ENCODE data around the gene BLMH. TPM values are rescaled to one million over a fixed set of nuclear protein-coding genes. Genes with fewer than 3 reads are reported as not detected.

BLMH gene, protein sequence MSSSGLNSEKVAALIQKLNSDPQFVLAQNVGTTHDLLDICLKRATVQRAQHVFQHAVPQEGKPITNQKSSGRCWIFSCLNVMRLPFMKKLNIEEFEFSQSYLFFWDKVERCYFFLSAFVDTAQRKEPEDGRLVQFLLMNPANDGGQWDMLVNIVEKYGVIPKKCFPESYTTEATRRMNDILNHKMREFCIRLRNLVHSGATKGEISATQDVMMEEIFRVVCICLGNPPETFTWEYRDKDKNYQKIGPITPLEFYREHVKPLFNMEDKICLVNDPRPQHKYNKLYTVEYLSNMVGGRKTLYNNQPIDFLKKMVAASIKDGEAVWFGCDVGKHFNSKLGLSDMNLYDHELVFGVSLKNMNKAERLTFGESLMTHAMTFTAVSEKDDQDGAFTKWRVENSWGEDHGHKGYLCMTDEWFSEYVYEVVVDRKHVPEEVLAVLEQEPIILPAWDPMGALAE
- 103 TPM for total RNA-seq (ENCODE audit: unreplicated experiment)
- long read RNA-seq, transcript BLMH-201 (12 exons, 2,365 nt), result major isoform, 83 of 93 reads
- long read RNA-seq, partial matches to known transcripts, result 1 of 93 reads
- long read RNA-seq, other reads (novel, unspliced or antisense), result 9 of 93 reads

DNA sequence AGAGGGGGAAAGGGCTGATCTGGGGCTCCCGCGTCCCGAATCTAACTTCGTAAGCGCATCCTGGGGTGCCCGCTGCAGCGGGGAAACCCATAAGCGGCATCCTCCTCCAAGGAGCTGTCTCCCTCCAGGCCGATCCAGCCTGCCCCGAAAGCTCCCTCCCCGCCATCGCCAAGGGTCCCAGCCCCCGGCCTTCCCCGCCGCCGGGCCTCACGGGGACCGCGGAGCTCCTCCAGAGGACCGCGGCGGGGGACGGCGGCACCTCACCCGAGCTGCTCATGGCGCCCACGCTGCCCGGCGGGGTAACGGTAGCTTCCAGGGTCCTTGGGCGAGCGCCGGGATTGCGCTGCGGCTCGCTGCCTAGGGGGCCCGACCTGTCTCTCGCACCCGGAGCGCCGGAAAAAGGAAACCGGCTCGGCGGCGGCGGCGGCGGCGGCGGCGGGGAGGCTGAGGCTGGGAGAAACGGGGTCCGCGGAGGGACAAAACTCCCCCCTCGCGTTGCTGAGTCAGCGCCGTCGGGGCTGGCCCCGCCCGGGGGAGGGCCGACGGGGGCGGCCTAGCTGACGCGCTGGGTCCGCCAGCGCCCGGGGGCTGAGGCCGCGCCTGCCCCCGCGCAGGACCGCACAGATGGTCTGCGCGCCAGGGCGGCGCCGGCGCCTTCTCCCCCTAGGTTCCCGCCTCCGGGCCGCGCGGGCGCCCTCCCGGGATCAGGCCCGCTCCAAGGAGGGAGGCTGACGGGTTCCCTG, at the start of gene BLMH:
TSS of gene BLMH (minus strand) at position 402 of the 743 bp plus-strand sequence. CDS start at position 277, 125 bp downstream.
- peak within 1 kb of the TSS; percentile 96 for H3K27ac Mint-ChIP-seq (ENCODE audit: unreplicated experiment)
- peak within 1 kb of the TSS; percentile 98 for H3K4me3 Mint-ChIP-seq (ENCODE audit: unreplicated experiment)
- no peaks in the 10 kb centered on the region for H3K36me3 Mint-ChIP-seq (ENCODE audit: unreplicated experiment)
- TF ChIP-seq, protein P1, sequence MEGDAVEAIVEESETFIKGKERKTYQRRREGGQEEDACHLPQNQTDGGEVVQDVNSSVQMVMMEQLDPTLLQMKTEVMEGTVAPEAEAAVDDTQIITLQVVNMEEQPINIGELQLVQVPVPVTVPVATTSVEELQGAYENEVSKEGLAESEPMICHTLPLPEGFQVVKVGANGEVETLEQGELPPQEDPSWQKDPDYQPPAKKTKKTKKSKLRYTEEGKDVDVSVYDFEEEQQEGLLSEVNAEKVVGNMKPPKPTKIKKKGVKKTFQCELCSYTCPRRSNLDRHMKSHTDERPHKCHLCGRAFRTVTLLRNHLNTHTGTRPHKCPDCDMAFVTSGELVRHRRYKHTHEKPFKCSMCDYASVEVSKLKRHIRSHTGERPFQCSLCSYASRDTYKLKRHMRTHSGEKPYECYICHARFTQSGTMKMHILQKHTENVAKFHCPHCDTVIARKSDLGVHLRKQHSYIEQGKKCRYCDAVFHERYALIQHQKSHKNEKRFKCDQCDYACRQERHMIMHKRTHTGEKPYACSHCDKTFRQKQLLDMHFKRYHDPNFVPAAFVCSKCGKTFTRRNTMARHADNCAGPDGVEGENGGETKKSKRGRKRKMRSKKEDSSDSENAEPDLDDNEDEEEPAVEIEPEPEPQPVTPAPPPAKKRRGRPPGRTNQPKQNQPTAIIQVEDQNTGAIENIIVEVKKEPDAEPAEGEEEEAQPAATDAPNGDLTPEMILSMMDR (IDR thresholded peaks at IDR 0.05; ENCODE audit: partially characterized antibody, unreplicated experiment), result no peak
- H3K4me1 Mint-ChIP-seq (ENCODE audit: low read depth, unreplicated experiment), result peaks cover 12% of the 10 kb centered on the region
- peak; percentile 88 for DNase-seq
- H3K9me3 Mint-ChIP-seq (ENCODE audit: unreplicated experiment), result peaks cover 5% of the 10 kb centered on the region
- H3K27me3 Mint-ChIP-seq (ENCODE audit: unreplicated experiment), result peaks cover 6% of the 10 kb centered on the region

DNA sequence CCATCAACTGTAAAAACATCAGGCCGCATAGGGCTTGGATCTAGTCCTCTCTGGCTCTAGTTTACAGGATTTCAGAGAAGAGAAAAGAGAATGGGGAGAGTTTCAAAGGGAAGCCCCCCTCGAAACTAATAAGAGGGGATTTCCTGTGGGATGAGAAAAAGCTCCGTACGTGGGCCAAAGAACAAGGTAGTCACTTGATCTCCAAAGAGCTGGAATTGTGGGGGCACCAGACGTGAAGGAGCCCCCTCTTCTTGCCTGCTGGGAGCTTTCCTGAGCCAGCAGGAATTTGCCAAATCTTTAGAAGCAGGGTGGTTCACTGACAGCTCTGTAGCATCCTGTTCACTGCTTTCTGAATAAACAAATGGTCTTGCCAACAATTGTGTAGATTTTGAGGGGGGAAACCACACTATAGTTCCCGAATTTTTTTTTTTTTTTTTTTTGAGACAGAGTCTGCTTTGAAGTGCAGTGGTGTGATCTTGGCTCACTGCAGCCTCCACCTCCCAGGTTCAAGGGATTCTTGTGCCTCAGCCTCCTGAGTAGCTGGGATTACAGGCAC, 49.1 kb upstream of the BLMH start:
- no peak overlapping the region for H3K4me3 Mint-ChIP-seq (ENCODE audit: unreplicated experiment)
- no peaks in the 10 kb centered on the region for H3K36me3 Mint-ChIP-seq (ENCODE audit: unreplicated experiment)
- no peak overlapping the region for H3K27ac Mint-ChIP-seq (ENCODE audit: unreplicated experiment)
- H3K9me3 Mint-ChIP-seq (ENCODE audit: unreplicated experiment), result peaks cover 2% of the 10 kb centered on the region
- H3K4me1 Mint-ChIP-seq (ENCODE audit: low read depth, unreplicated experiment), result no peaks in the 10 kb centered on the region
- TF ChIP-seq, protein P1 (IDR thresholded peaks at IDR 0.05; ENCODE audit: partially characterized antibody, unreplicated experiment), result no peak
- no peaks in the 10 kb centered on the region for H3K27me3 Mint-ChIP-seq (ENCODE audit: unreplicated experiment)
- DNase-seq, result no peak

DNA sequence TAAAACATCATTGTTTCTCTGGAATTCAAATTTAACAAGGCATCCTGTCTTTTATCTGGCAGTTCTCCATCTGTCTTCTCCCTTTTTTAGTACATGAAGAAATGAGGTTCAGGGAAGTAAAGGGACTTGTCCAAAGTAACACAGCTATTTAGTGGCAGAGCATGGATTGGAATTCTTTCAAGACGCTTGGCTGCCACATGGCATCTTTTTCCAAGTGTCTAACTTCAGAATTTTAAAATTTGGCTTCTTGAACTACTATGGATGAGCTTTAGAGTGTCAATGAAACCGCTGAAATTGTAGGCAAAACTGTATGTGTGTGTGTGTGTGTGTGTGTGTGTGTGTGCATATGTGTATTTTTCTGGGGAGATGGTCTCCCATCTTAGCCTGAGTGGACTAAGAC, 47.3 kb upstream of the BLMH start:
- H3K27ac Mint-ChIP-seq (ENCODE audit: unreplicated experiment), result no peak overlapping the region
- H3K4me3 Mint-ChIP-seq (ENCODE audit: unreplicated experiment), result no peak overlapping the region
- no peak for DNase-seq
- H3K4me1 Mint-ChIP-seq (ENCODE audit: low read depth, unreplicated experiment), result no peaks in the 10 kb centered on the region
- peaks cover 2% of the 10 kb centered on the region for H3K9me3 Mint-ChIP-seq (ENCODE audit: unreplicated experiment)
- no peaks in the 10 kb centered on the region for H3K27me3 Mint-ChIP-seq (ENCODE audit: unreplicated experiment)
- no peaks in the 10 kb centered on the region for H3K36me3 Mint-ChIP-seq (ENCODE audit: unreplicated experiment)
- TF ChIP-seq, protein P1 (IDR thresholded peaks at IDR 0.05; ENCODE audit: partially characterized antibody, unreplicated experiment), result no peak

DNA sequence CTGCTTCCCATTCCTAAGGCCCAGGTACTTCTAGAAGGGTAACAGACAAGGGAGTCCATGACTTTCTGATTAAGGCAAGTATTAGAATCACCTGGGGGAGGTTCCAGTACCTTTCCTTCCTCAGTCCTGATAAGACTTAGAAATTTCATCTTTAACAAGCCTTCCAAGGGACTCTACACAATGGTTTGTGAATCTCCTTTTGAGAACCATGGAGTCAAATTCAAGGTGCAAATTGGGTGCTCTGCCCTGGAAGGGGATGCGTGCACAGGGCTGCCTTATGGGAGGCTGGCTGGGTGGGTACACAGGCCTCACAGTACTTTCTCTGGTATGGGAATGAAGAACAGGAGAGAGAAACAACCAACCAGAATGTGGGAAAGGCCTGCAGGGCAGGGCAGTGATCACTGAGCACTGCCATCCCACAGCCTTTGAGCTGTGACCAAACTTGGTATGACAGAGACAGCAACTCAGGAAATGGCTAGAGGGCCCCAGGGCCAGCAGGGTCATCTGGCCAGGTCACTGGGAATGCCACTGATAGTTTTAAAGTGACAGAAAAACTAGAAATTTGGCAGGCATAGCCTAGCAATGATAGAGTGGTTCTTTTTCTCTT, 45.8 kb upstream of the BLMH start:
- no peak for DNase-seq
- Mint-ChIP-seq H3K27ac (ENCODE audit: unreplicated experiment) (no peak overlapping the region), H3K36me3 (ENCODE audit: unreplicated experiment) (no peaks in the 10 kb centered on the region), H3K4me1 (ENCODE audit: low read depth, unreplicated experiment) (no peaks in the 10 kb centered on the region), H3K9me3 (ENCODE audit: unreplicated experiment) (peaks cover 2% of the 10 kb centered on the region), H3K27me3 (ENCODE audit: unreplicated experiment) (no peaks in the 10 kb centered on the region), H3K4me3 (ENCODE audit: unreplicated experiment) (no peak overlapping the region)
- TF ChIP-seq, protein P1 (IDR thresholded peaks at IDR 0.05; ENCODE audit: partially characterized antibody, unreplicated experiment), result no peak

Measured in glutamatergic neuron (in vitro differentiated cells).